WTC11 (cell line): Measurements from ENCODE around the gene ZNF592. TPM values are rescaled to one million over a fixed set of nuclear protein-coding genes. Genes with fewer than 3 reads are reported as not detected.

ENCODE experiments used
- ATAC-seq: fragments of 200-7000 bp; cut with Tn5 transposase; 2 replicates; pipeline ENCODE4 v1.10.0; 2021; ENCODE audit warnings: mild to moderate bottlenecking, moderate library complexity
- CTCF ChIA-PET: fragments of 300-600 bp; sonication (Branson Sonifier 250); formaldehyde crosslinking; loops from one replicate; lab custom pipeline; 2021; ENCODE audit warnings: antibody characterized with exemption; lab: Charles Lee
- POLR2A ChIA-PET: fragments of 350-600 bp; sonication (Branson Sonifier 250); formaldehyde crosslinking; loops from one replicate; lab custom pipeline; 2021; ENCODE audit warnings: antibody characterized with exemption; lab: Charles Lee
- DNase-seq: peaks from one replicate; pipeline ENCODE4 v3.0.0; 2021; ENCODE audit warnings: low spot score
- H3K27ac Mint-ChIP-seq: 2 replicates; pipeline ENCODE4 v1.8.0; 2021; ENCODE audit warnings: mixed read lengths
- H3K27me3 Mint-ChIP-seq: 2 replicates; pipeline ENCODE4 v1.8.0; 2021; ENCODE audit warnings: low read depth, mild to moderate bottlenecking, moderate library complexity, mixed read lengths
- H3K36me3 Mint-ChIP-seq: 2 replicates; pipeline ENCODE4 v1.8.0; 2021; ENCODE audit warnings: mixed read lengths
- H3K4me1 Mint-ChIP-seq: 2 replicates; pipeline ENCODE4 v1.8.0; 2022; ENCODE audit warnings: mixed read lengths
- H3K4me3 Mint-ChIP-seq: 2 replicates; pipeline ENCODE4 v1.8.0; 2021; ENCODE audit warnings: mild to moderate bottlenecking, moderate library complexity, mixed read lengths
- H3K9me3 Mint-ChIP-seq: 2 replicates; pipeline ENCODE4 v1.8.0; 2021; ENCODE audit warnings: mixed read lengths
- CTCF ChIP-seq: fragments of 200-600 bp; IDR thresholded peaks from 2 replicates; pipeline ENCODE4 v1.8.0; 2022; ENCODE audit warnings: antibody characterized with exemption
- E2F4 ChIP-seq: sonication (generic); formaldehyde crosslinking; IDR thresholded peaks from 2 replicates; pipeline ENCODE4 v1.8.1; 2022; ENCODE audit warnings: low read depth, mild to moderate bottlenecking, moderate library complexity, missing genetic modification reagents, borderline replicate concordance
- ERG ChIP-seq: fragments of 250-450 bp; sonication (Bioruptor Pico); IDR thresholded peaks from 2 replicates; pipeline ENCODE4 v1.8.0; 2021; ENCODE audit warnings: mild to moderate bottlenecking
- ETV6 ChIP-seq: sonication (generic); formaldehyde crosslinking; IDR thresholded peaks from 2 replicates; pipeline ENCODE4 v1.8.1; 2022; ENCODE audit warnings: mild to moderate bottlenecking, missing genetic modification reagents
- GABPB1 ChIP-seq: sonication (generic); formaldehyde crosslinking; IDR thresholded peaks from 2 replicates; pipeline ENCODE4 v1.8.1; 2023; ENCODE audit warnings: mild to moderate bottlenecking, missing genetic modification reagents
- PREB ChIP-seq: sonication (generic); formaldehyde crosslinking; IDR thresholded peaks from 2 replicates; pipeline ENCODE4 v1.8.1; 2022; ENCODE audit warnings: mild to moderate bottlenecking, missing genetic modification reagents, moderate library complexity, borderline replicate concordance
- RELA ChIP-seq: sonication (generic); formaldehyde crosslinking; IDR thresholded peaks from 2 replicates; pipeline ENCODE4 v1.8.1; 2022; ENCODE audit warnings: missing genetic modification reagents, mild to moderate bottlenecking, borderline replicate concordance
- SOX15 ChIP-seq: fragments of 250-450 bp; sonication (Bioruptor Pico); IDR thresholded peaks from 2 replicates; pipeline ENCODE4 v1.9.0; 2021; ENCODE audit warnings: mild to moderate bottlenecking
- ZNF281 ChIP-seq: sonication (generic); formaldehyde crosslinking; IDR thresholded peaks from 2 replicates; pipeline ENCODE4 v1.8.0; 2023; ENCODE audit warnings: mild to moderate bottlenecking, missing genetic modification reagents
- total RNA-seq: library from RNA; stranded (reverse); gene quantifications from 3 replicates; pipeline ENCODE4 v1.2.3, GENCODE V29; 2021

Gene ZNF592
- total RNA-seq, 1 experiment from 2014 or later: 28.0 TPM

GRCh38 chr15:84813931-84814330 lies 65.5 kb downstream of the ZNF592 start:
- no peak for TF ChIP-seq E2F4 (CRISPR knock-in tag)
- no peak for TF ChIP-seq ZNF281 (CRISPR knock-in tag)
- H3K4me3 Mint-ChIP-seq: no peak overlapping the region
- no peaks in the 10 kb centered on the region for H3K36me3 Mint-ChIP-seq
- peaks cover 16% of the 10 kb centered on the region for H3K4me1 Mint-ChIP-seq
- no peak overlapping the region for H3K27ac Mint-ChIP-seq
- no peaks in the 10 kb centered on the region for H3K9me3 Mint-ChIP-seq
- H3K27me3 Mint-ChIP-seq: peaks cover 7% of the 10 kb centered on the region
- ChIA-PET CTCF (no interaction called here), POLR2A (no interaction called here)
- DNase-seq: no peak
- no peak for ATAC-seq

- ChIA-PET CTCF (no interaction called here), POLR2A (no interaction called here)
Observed at GRCh38 chr15:84814916-84815315, 66.5 kb downstream of the ZNF592 start.

More at GRCh38 chr15:84814916-84815315, 66.5 kb downstream of the ZNF592 start:
- TF ChIP-seq SOX15 (CRISPR knock-in tag): no peak
- no peak for TF ChIP-seq GABPB1 (CRISPR knock-in tag)
- TF ChIP-seq PREB (CRISPR knock-in tag): no peak
- no peak for TF ChIP-seq RELA (CRISPR knock-in tag)
- no peak for TF ChIP-seq ETV6 (CRISPR knock-in tag)
- no peak for TF ChIP-seq CTCF
- no peak for TF ChIP-seq ERG (CRISPR knock-in tag)
- H3K9me3 Mint-ChIP-seq: no peaks in the 10 kb centered on the region
- DNase-seq (no peak), ATAC-seq (no peak)
- H3K4me1 Mint-ChIP-seq: peaks cover 22% of the 10 kb centered on the region
- H3K27me3 Mint-ChIP-seq: peaks cover 7% of the 10 kb centered on the region
- no peak overlapping the region for H3K4me3 Mint-ChIP-seq
- H3K27ac Mint-ChIP-seq: no peak overlapping the region
- H3K36me3 Mint-ChIP-seq: no peaks in the 10 kb centered on the region
